ENCODE data around the gene APEH. TPM values are rescaled to one million over a fixed set of nuclear protein-coding genes. Genes with fewer than 3 reads are reported as not detected.

The APEH gene
- total RNA-seq, 1 experiment from 2014 or later = 215 TPM

DNA sequence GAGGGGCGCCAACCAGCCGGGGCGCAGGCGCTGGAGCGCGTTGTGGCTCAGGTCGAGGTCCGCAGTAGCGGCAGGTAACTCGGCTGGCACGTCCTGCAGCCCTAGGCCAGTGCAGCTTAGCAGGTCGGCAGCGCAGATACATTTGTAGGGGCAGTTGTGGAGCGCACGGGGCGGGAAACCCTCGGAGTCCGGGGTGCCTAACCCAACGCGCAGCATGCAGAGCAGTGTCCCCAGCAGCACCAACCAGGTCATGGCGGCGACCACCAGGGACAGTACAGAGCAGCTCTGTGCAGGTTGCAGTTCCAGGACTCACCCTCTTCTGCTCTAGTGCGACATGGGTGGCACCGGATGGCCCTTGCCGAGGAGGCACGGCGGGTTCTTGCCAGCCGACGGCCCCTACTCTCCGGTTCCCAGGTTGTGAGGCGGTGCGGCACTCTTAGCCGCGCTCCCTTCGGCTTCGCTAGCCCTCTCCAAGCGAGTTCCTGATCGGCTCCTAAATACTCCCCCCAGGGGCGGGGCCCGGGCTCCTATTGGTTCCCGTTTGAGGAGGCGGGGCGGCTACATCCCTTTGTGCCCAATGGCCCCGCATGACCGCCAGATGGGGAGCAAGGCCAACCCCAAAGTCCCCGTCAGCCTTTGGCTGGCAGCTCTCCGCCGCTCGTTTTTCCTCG, 45.2 kb downstream of the APEH start, which contains the start of gene AMIGO3:
Gene AMIGO3, minus strand, starts transcription at position 471 of the 671 bp plus-strand sequence. Its CDS starts 219 bp downstream, at position 252.
- H3K27ac ChIP-seq (ENCODE audit: insufficient read length, low read depth, low read length) = no peak within 1 kb of the TSS
- H3K79me2 ChIP-seq (ENCODE audit: insufficient read depth, low read length) = no peaks in the 10 kb centered on the region
- H4K5ac ChIP-seq (ENCODE audit: insufficient read length, low read depth, low read length) = no peak within 1 kb of the TSS
- no peaks in the 10 kb centered on the region for H3K27me3 ChIP-seq (ENCODE audit: insufficient read depth, low read length)
- peaks cover 2% of the 10 kb centered on the region for H3K79me1 ChIP-seq (ENCODE audit: insufficient read depth, low read depth, low read length, poor library complexity, severe bottlenecking)
- peak within 1 kb of the TSS; percentile 23 for H3K9ac ChIP-seq (ENCODE audit: extremely low read depth, insufficient read length, low read length)
- H4K20me1 ChIP-seq (ENCODE audit: control insufficient read depth, insufficient read depth, insufficient read length) = no peaks in the 10 kb centered on the region
- Mint-ChIP-seq H3K27me3 (ENCODE audit: low read depth) (peaks cover 4% of the 10 kb centered on the region), H3K36me3 (ENCODE audit: insufficient read depth in 1 of 3, low read depth in 3 of 3) (peaks cover 0 to 38% (median 34%) of the 10 kb centered on the region in 3 experiments; a peak in 6 of 7 replicates), H3K4me3 (peak within 1 kb of the TSS; percentile 79 to 87), H3K4me1 (peaks cover 15 to 17% of the 10 kb centered on the region in 2 experiments), H3K27ac (peak within 1 kb of the TSS; percentile 14 to 95 (median 18); a peak in 5 of 7 replicates), H3K9me3 (no peaks in the 10 kb centered on the region)
- no peak within 1 kb of the TSS for H2AFZ ChIP-seq (ENCODE audit: low read length)
- peak within 1 kb of the TSS; percentile 42 for H3K18ac ChIP-seq (ENCODE audit: insufficient read length, low read depth, low read length)
- no peak within 1 kb of the TSS for H2BK20ac ChIP-seq (ENCODE audit: low read depth, low read length, poor library complexity, severe bottlenecking)
- no peak within 1 kb of the TSS for H2BK120ac ChIP-seq (ENCODE audit: low read depth, low read length, poor library complexity, severe bottlenecking)
- no peak within 1 kb of the TSS for H4K8ac ChIP-seq (replicated peaks; ENCODE audit: insufficient read length, low read depth, low read length)
- peaks cover 22% of the 10 kb centered on the region for H3K23me2 ChIP-seq (ENCODE audit: insufficient read length, low read depth, low read length, poor library complexity, severe bottlenecking)
- H4K91ac ChIP-seq (ENCODE audit: insufficient read length, low read depth, low read length) = no peak within 1 kb of the TSS
- no CpG with 5 or more reads among the region's 50 CpGs for WGBS (ENCODE audit: extremely low coverage, insufficient read length, low lambda C conversion rate)
- TF ChIP-seq, protein P1, sequence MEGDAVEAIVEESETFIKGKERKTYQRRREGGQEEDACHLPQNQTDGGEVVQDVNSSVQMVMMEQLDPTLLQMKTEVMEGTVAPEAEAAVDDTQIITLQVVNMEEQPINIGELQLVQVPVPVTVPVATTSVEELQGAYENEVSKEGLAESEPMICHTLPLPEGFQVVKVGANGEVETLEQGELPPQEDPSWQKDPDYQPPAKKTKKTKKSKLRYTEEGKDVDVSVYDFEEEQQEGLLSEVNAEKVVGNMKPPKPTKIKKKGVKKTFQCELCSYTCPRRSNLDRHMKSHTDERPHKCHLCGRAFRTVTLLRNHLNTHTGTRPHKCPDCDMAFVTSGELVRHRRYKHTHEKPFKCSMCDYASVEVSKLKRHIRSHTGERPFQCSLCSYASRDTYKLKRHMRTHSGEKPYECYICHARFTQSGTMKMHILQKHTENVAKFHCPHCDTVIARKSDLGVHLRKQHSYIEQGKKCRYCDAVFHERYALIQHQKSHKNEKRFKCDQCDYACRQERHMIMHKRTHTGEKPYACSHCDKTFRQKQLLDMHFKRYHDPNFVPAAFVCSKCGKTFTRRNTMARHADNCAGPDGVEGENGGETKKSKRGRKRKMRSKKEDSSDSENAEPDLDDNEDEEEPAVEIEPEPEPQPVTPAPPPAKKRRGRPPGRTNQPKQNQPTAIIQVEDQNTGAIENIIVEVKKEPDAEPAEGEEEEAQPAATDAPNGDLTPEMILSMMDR (conservative IDR thresholded peaks at IDR 0.05) = peak; percentile 68
- DNase-seq = peak; percentile 96
- no peak within 1 kb of the TSS for H3K23ac ChIP-seq (ENCODE audit: insufficient read length, low read depth, low read length)
- H3K56ac ChIP-seq (ENCODE audit: insufficient read length, low read depth, low read length) = no peak within 1 kb of the TSS
- no peak within 1 kb of the TSS for H2BK5ac ChIP-seq (ENCODE audit: insufficient read length, low read length)
- no peaks in the 10 kb centered on the region for H3K9me3 ChIP-seq (ENCODE audit: control insufficient read depth, low read depth, low read length)
- H2BK15ac ChIP-seq (ENCODE audit: low read depth, low read length) = no peak within 1 kb of the TSS
- no peak within 1 kb of the TSS for H3T11ph ChIP-seq (ENCODE audit: low read length)
- no peak within 1 kb of the TSS for H2BK12ac ChIP-seq (ENCODE audit: insufficient read length, low read depth, low read length)
- peak within 1 kb of the TSS; percentile 47 for H3K14ac ChIP-seq (ENCODE audit: insufficient read depth, low read length)
- no peaks in the 10 kb centered on the region for H3K4me1 ChIP-seq (ENCODE audit: insufficient read depth, low read length)
- H3K4ac ChIP-seq (ENCODE audit: low read depth, low read length) = no peak within 1 kb of the TSS
- H2AK5ac ChIP-seq (ENCODE audit: insufficient read length, low read length) = no peak within 1 kb of the TSS
- peak within 1 kb of the TSS; percentile 44 for H3K4me2 ChIP-seq (ENCODE audit: insufficient read depth, insufficient read length, low read length)
